NCI-H1105 treated with DMSO at 0.1 percent for 48 hours (cell line): ENCODE measurements around the gene RALGAPA2.
A peak's percentile ranks its signal among the peaks of the same experiment; 100 is the strongest.

Experiments
- DNase-seq: peaks from one replicate; lab custom pipeline; 2025; lab: John Stamatoyannopoulos, UW

Gene RALGAPA2

DNA sequence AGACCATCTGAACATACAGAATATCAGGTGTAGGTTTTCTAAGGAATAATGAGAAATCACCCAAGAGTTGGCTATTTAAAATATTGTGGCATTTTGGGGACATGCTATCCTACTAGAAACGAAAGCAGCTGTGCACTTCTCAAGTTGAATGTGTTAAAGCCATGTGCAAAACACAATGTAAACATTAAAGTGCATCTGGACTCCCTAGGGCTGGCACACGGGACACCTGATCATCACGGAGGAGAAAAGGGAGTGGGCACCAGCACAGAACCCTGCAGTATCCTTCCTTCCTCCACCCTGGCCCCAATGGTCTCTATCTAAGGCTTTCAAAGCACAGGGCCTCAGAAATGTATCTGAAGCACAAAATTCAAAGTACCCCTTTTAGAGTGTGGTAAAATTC, 250.3 kb downstream of the RALGAPA2 start:
- DNase-seq: no peak

DNA sequence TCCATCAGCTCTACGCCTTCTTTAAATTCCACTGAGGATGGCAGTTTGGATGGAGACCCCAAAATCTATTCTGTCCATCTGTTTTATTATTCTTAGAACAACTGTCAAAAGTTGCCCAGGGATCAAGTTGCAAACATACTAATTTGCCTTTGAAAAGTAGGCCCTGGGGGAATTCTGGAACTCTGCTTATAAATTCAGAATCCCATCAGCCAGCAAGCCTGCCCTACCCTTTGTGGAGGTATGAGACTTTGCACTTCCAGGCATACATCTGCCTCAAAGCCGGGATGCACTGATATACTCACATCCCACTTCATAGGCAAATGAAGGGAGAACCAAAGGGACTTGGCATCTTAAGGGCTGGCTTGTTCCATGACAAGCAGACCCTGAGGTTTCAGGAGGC, 250.9 kb downstream of the RALGAPA2 start:
- no peak for DNase-seq

DNA sequence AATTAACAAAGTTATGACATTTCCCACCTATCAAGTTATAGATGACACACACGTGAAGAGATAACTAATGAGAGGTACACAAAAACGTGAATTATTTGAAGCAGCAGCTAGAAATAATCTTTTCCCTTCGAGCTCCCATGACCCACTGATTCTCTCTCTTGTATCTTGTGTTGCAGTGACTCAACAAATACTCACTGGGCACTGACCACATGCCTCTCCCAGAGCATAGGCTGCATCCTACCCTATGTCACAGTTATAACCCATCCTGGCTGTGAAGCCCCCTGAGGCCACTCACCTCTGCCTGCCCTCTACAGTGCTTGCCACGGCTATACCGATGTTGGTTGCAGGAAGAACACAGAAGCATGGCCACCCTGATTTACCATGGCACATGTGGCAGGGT, 252.7 kb downstream of the RALGAPA2 start:
- DNase-seq: no peak

DNA sequence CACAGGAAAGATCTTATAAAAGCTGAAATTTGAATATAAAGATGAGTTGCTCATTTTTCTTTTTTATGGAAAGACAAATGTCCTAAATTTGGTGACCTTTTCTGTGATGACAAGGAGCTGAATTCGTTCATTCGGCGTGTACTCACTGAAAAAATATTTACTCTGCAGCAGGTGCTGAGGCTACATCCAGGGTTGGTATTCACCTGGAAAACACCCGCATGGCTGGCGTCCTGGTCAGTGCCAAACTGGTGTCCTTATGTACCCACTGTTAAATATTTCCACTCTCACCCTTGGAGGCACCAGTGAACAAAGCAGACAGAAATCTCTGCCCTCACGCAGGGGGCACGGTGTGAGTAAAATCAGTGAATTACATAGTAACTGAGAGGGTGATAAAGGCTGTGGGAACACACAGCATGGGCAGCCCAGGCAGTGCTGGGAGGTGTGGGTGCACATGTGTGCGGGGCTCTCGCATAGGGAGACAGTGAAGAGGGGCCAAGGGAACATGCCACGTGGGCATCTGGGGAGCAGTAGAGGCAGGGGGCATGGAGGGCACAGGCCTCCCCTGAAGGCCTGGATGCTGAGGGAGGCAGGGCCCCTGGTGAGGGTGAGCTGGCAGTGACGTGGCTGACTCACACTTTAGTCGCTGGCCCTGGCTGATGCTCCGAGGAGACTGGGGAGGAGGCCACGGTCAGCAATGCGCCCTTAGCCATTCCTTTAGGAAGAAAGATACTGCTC, 254.9 kb downstream of the RALGAPA2 start:
- DNase-seq: no peak

DNA sequence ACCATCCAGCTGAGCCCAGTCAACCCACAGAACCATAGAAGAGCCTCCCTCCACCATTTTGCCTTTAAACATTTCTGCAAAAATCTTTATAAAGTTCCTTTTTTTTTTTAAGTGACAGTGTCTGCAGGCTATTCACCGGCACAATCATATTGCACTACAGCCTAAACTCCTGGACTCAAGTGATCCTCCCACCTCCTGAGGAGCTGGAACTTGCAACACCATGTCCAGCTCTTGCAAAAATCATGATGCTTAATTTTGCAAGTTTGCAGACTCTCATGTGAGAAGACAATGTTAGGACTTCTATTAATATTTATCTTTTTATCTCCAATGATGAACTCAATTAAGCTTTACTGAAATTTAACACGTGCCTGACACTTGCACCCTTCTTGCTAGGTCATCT, 255.7 kb downstream of the RALGAPA2 start:
- no peak for DNase-seq

DNA sequence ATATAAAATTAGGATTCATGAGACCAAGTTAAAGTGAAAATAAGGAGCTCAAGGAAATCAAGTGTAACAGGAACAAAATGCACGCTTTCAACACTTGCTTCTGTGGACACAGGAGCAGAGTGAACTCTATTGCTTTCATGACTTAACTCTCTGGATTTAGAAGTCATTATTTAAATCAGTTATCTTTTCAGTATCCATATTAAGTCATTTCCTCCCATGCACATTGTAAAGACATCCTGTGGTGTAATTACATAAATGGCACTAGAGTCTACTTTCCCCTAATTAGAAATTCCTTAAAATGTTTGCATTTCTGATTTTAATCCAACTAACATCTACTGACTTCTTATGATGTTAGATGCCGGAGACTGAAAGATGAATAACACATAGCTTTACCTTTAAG, 256.5 kb downstream of the RALGAPA2 start:
- DNase-seq: no peak

DNA sequence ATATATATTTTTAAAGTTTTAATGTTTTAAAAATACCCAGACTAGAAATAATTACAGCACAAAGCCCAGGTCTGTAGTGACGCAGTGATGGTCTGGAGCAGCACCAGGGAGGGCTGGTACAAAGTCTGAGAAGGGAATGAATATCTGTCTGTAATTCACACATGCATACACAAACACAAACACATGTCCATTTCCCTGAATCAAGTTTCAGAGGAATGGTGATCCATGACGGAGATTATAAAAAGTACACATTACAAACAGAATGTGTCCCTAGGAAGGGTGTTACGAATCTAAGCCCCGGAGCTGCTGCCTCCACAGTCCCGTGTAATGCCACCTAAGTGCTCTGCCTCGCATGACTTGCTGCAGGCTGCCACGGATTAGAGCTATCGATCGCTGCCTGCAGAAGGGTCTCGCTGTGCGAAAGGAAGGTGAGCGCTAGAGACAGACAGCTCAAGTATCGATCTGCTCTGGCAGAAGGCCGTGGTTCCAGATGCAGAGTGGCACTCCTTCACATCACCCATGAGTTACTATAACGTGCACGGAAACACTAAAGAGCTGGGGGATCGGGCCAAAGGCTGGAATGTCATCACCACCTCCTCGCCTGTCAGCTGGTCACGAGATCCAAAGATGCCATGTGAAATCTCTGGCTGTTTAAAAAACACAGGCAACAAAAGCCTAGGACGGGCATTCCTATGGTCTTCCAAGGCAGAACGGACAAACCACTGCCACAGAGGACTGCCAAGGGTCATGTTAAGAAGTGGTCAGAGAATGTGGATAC, 257.4 kb downstream of the RALGAPA2 start:
- DNase-seq: no peak

DNA sequence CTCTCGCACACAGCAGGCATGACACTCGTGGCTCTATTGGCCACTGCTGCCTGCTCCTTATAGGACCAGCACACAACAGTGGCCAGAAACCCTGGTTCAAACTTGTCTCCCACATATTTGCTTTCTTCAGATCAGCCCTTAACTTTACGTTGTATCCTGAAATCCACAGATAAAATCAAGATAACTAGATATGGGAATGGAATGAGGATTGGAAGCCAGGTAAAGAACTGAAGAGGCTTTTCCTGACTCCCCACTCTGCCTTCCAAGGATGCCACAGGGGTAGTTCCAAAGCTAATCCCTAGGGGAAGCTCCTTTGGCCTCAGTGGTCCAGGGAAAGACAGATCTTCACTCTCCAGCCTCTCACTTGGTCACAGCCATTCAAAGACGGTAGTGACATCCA, 258.1 kb downstream of the RALGAPA2 start:
- no peak for DNase-seq

DNA sequence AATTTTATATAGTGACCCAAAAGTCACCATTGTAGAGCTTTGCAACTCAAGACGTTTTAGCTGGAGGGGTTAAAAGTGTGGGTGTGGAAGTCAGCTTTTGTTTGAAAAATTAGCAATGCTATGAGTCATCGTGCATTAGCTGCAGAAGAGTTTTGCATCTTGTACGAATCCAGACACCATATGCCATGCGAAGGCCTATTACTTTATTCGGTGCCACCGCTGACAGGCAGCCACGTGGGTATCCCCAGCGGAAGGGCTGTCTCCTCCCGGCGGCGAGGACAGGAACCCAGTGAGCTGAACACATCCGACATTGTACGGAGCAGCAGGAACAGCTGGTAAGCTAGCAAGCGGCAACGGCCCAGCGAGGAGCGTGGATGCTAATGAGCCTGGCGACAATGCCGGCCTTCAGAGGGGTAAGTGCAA, 260.2 kb downstream of the RALGAPA2 start:
- DNase-seq: peak; percentile 66

DNA sequence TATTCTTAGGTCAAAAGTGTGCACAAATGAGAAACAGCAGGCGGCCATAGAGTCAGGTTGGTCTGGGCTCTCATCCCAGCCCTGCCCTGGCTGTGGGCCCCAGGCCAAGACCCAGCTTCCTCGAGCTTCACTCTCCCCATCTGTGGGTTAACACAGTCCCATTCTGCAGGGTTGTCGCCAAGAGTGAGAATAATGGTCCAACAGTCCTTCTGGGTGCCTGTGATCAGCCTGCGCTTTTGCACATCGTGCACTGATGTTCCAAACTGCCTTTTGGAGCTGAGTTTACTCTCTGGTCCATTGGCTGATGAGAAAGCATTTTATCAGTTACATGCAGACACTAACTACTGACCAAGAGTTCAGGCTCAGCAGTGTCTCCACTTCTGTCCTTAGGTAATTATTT, 261.9 kb downstream of the RALGAPA2 start:
- peak; percentile 73 for DNase-seq

DNA sequence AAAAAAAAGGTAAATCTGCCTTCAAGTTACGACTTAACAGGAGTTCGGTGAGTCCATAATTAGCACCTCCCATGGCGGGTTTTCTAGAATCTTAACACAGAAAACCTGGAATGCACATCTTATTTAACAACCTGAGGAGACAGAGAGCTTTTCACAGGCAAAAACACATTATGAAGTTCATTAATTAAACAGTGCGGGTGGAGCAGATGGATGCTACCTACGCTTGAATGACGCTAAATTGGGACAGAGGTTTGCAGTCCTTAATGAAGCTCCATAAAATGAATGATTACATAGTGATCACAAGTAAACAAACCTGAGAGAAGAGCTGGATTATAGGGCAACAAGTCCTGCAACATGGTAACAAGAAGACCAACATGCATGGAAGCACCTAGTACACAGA, 263.6 kb downstream of the RALGAPA2 start:
- DNase-seq: peak; percentile 29

DNA sequence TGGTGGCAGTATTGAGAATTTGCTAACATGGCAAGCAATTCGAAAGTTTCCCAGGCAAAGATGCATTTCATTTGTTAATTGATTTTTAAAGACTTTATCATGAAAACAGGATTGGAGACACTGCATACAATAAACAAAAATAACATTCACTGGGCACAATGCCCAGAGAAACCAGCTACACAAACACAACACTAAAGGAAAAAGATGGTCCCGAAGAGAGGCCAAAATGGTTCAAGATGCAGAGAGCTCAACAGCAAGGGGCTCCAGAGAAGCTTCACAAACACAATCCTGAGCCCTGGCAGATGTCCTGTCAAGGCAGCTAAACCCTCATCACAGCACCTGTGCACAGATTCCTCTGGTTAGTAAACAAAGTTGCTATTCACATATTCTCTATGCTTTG, 265.2 kb downstream of the RALGAPA2 start:
- DNase-seq: peak; percentile 56

DNA sequence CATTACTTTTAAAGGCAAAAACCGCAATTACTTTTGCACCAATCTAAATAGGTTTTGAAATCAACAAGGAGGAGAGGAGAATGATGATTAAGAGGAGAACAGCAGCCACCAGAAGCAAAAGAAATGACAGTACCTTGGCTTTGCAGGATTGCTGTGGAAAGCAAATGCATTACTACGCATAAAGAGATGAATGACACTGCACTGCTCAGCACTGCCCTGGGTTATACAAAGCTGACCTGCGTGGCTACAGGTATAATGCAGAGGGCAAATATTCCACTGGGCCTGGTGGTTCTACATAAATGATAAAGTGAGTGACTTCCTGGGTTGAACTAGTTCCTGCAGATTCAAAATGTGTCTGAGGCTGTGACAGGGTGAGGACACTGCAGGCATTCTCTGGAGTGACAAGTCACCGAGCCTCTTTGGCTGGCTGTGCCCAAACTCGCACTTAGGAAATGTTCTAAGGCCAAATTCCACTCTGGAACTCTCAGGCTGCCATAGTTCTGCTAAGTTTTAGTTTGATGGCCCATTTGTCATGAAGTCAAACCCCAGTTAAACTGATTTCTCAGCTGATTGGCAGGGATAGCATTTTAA, 265.9 kb downstream of the RALGAPA2 start:
- DNase-seq: no peak

DNA sequence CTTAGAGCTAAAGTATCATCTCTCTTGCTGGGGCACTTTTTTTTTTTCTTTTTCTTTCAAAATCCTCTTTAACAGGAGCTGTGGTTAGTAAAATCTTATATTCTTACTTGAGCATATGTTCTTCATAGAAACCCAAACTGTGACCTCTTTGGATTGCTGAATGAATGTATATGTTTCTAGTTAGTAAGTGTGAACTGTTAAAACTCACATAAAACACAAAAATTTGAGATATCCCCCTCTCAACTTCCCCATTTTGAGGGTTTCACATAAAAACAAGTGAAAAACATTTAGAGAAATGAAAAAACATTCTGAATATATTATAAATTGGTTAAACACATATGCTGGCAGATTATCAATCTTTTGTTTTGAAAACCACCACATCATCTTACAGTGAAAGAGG, 266.4 kb downstream of the RALGAPA2 start:
- DNase-seq: no peak

DNA sequence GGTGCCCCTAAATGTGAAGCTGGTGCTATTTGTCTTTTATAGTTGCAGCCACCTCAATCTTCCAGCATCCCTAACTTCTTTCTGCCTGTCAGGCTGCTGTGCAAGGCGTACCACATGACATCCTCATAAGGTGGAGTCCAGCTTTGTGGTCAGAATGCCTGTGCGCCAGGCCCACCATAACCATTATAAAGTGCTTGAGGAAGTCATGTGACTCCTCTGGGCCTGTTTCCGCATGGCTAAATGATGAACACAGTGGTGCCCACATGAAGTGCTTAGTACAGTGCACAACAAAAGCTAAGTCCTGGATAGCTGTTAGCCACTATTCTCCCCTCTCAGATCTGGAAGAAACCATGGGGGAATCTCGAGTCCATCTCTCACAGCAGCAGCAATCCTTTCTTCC, 268.9 kb downstream of the RALGAPA2 start:
- DNase-seq: no peak

DNA sequence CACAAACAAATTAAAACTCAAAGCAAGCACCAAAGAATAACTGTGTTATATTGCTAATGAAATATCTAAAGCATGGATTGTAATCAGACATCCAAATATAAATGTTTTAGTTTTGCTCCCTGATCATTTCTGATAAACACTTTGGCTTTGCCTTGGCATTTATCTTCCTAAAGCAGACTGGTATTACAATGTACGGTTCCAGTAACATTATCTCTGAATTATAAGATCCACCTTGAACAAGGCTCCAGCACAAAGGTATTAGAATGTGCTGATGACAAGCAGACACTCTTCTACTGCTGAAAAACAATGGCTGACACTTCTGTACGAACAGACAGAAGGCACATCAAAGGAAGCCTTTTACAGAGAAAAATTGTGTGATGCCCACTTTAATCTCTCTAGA, 270.0 kb downstream of the RALGAPA2 start:
- DNase-seq: no peak

DNA sequence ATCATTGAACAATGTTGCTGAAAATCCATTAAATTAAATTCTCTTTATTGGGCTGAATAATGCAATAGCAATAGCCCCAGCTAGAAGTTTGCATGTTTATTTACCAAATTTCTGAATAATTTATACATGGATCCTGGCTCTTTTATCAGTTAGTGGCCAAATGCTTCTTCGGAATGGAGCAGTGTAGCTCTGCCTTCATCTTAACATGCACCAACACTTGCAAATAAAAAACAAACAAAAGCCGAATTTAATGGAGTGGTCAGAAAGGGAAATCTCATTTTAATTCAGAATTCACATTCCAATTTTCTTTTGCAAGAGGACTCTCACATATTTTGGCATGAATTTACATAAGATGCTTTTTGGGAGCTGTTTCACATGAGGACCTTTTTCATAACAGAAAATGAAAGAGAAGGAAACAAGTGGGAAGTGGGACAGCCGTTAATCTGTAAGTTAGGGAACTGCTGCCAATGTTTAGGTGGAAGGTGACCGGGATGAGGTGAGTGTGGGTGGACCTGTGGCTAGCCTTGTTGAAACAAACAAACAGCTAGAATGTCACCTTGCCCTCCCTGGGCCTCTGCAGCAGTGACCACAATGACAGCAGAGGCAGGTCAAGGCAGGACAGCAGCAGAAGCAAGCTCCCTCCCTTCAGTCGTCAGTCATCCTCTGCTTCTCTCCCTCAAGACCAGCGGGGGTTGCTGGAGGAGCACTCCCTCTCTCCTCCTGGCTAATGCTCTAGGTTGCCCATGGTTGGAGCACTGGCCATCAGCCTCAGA, 271.4 kb downstream of the RALGAPA2 start:
- DNase-seq: peak; percentile 64

DNA sequence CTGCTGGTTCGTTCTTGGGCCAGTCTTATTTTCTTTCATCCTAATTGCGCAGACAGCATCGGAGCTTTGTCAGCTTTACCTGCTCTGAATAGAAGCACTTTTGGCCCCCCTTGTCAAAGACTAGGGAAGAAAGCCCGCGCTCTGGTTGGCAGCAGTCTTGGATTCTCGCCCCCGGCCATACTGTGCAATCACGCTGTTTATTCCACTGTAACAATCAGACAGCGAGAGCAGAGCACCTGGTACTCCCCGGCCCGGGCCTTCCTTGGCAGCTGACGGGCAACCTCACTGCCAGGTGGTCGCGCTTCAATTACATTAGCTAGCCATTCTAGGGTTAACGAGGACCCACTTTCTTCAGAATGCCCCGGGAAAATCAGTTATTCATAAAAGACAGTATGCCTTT, 272.0 kb downstream of the RALGAPA2 start:
- DNase-seq: peak; percentile 99

DNA sequence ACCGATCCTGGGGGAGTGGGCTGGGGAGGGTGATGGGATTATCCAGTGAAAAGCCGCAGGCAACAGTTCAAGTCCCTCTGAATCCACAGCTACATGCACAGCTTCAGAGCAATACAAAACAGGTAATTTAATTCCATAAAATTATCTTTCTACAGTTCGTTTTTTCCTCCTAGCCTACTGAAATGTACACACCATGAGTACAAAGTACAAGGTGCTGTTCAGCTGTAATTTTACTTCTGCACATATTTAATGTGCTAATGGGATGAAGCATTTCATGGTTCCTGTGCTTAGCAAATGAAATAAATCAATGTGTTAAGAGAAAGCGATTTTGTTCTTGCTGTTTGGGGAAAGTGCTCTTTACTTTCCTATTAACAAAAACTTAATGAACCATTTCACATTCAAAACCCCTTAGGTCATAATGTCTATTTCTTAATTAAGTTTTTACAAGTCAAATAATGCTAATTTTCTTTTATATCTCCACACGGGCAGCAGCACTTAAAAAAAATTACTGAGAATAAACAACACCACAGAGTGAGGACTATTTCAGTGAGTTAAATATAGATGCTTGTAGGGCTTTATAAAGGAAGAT, 272.7 kb downstream of the RALGAPA2 start:
- DNase-seq: peak; percentile 83

DNA sequence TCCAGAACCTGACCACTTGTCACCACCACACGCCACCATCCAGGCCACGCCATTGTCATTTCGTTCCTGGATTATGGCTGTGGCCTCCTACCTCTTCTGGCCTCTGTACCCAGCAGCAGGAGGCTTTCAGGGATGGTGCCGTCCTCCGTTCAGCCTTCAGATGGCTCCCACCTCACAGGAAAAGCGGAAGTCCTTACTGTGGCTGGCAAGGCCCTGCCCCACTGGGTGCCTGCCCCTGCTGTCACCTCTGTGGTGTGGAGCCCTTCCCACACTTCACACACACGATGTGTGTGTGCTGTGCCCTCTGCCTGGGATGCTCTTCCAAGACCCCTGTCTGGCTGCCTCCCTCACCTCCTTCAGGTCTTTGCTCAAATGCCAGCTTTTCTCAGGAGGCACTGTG, 275.1 kb downstream of the RALGAPA2 start:
- DNase-seq: no peak

DNA sequence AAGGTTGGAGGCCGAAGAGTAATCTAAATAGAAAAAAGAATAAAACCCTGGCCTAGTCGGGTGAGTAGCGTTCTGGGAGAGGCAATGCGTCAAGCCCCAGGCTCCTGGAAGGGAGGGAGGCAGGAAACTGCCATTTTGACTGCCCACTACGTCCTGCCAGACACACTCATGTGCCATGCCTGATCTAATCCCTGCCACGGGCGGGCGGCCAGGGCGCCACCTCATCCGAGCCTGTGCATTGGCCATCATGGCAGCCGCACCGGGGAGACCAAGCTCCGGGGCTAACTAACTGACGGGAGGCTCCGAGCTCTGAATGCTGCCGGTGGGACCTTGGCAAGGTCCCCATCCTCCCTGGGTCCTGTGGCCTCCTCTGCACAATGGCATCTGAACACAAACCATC, 275.8 kb downstream of the RALGAPA2 start:
- no peak for DNase-seq

DNA sequence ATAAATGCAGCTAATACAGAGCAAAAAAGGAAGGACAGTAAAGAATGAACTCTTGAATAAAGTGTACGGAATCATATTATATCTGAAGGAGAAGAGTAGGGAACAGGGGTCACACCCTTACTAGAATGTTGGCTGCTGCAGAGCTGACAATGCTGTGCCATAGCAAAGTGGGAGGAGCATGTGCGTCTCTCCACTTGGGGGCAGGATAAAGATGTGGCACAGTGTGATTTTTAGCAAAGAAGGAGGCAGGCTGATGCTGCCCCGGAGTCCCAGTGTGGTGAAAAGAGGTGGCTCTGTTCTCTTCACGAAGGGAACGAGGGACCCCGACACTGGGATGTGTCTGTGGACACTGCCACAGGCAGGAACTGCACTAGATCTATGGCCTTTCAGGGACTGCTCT, 277.0 kb downstream of the RALGAPA2 start:
- DNase-seq: no peak
